H1 (cell line): Measurements from ENCODE around the gene DDX49. TPM values are rescaled to one million over a fixed set of nuclear protein-coding genes. Genes with fewer than 3 reads are reported as not detected.

Experiments used
- CTCF ChIA-PET: fragments of 300-600 bp; sonication (Branson Sonifier 250); formaldehyde crosslinking; loops from one replicate; lab custom pipeline; 2021; ENCODE audit not compliant: partially characterized antibody; lab: Charles Lee
- POLR2A ChIA-PET: fragments of 300-600 bp; sonication (Branson Sonifier 250); formaldehyde crosslinking; loops from one replicate; lab custom pipeline; 2021; ENCODE audit warnings: inconsistent platforms; ENCODE audit not compliant: partially characterized antibody; lab: Charles Lee
- DNase-seq, 2 experiments: peaks; one replicate each; pipeline versions ENCODE4 v3.0.0 to v3.0.0-alpha.2; 2010 to 2022; ENCODE audit warnings: low spot score in 2 of 2, low read depth in 1 of 2, mixed read lengths in 1 of 2
- FAIRE-seq: peaks from 2 replicates; lab custom pipeline; 2011; peaks lifted over from hg19 to GRCh38; lab: Jason Lieb, UNC
- H2AFZ ChIP-seq: 2 replicates; pipeline ENCODE4 v1.8.1; 2012; ENCODE audit warnings: low read length, inconsistent platforms
- H2AK5ac ChIP-seq: 2 replicates; pipeline ENCODE4 v1.6.1; 2013; ENCODE audit warnings: low read depth, low read length
- H2BK120ac ChIP-seq: replicated peaks from 2 replicates; pipeline ENCODE3; 2013; ENCODE audit warnings: low read depth, low read length, inconsistent platforms
- H2BK12ac ChIP-seq: 2 replicates; pipeline ENCODE4 v1.6.1; 2013; ENCODE audit warnings: low read depth, low read length
- H2BK15ac ChIP-seq: 2 replicates; pipeline ENCODE4 v1.6.1; 2013; ENCODE audit warnings: low read length
- H2BK20ac ChIP-seq: 2 replicates; pipeline ENCODE4 v1.6.1; 2013; ENCODE audit warnings: low read length
- H2BK5ac ChIP-seq: 2 replicates; pipeline ENCODE4 v1.6.1; 2013; ENCODE audit warnings: low read depth, low read length
- H3K14ac ChIP-seq: 2 replicates; pipeline ENCODE4 v1.6.1; 2013; ENCODE audit warnings: inconsistent platforms; ENCODE audit not compliant: insufficient read length
- H3K18ac ChIP-seq: 2 replicates; pipeline ENCODE4 v1.6.1; 2013; ENCODE audit warnings: low read length; ENCODE audit errors: extremely low read depth
- H3K23ac ChIP-seq: 2 replicates; pipeline ENCODE4 v1.6.1; 2013; ENCODE audit warnings: inconsistent platforms; ENCODE audit not compliant: insufficient read length
- H3K23me2 ChIP-seq: 2 replicates; pipeline ENCODE4 v1.6.1; 2013; ENCODE audit warnings: low read depth, low read length
- H3K27ac ChIP-seq: 2 replicates; pipeline ENCODE4 v1.6.1; 2011; ENCODE audit warnings: low read depth, low read length, inconsistent platforms
- H3K27me3 ChIP-seq, 4 experiments: replicated peaks in 1 of 4; 1 replicate in 1 of 4; 2 replicates in 3 of 4; pipeline versions ENCODE4 v1.6.1 to v1.8.1; 2011 to 2013; ENCODE audit warnings: low read length in 3 of 4, mild to moderate bottlenecking in 3 of 4, inconsistent platforms in 2 of 4, mixed read lengths in 2 of 4, moderate library complexity in 1 of 4; ENCODE audit not compliant: control insufficient read depth in 3 of 4, insufficient read depth in 3 of 4; ENCODE audit errors: extremely low read depth in 1 of 4
- H3K36me3 ChIP-seq, 4 experiments: 2 replicates each; pipeline versions ENCODE4 v1.6.1 to v1.8.1; 2011 to 2013; ENCODE audit warnings: mild to moderate bottlenecking in 4 of 4, low read length in 3 of 4, moderate library complexity in 2 of 4, control low read depth in 1 of 4, inconsistent platforms in 1 of 4; ENCODE audit not compliant: insufficient read depth in 4 of 4, control insufficient read depth in 2 of 4
- H3K4ac ChIP-seq: replicated peaks from 2 replicates; pipeline ENCODE3; 2013; ENCODE audit warnings: low read length, low read depth, mixed read lengths, inconsistent platforms; ENCODE audit not compliant: insufficient read length
- H3K4me1 ChIP-seq, 4 experiments: replicated peaks in 1 of 4; 1 replicate in 1 of 4; 2 replicates in 3 of 4; pipeline versions ENCODE4 v1.6.1 to v1.8.1; 2011 to 2013; ENCODE audit warnings: low read length in 3 of 4, inconsistent platforms in 2 of 4, mixed read lengths in 1 of 4; ENCODE audit not compliant: insufficient read depth in 4 of 4, control insufficient read depth in 3 of 4
- H3K4me2 ChIP-seq, 2 experiments: 2 replicates each; pipeline versions ENCODE4 v1.6.1 to v1.8.1; 2011 to 2013; ENCODE audit warnings: low read depth in 2 of 2, low read length in 2 of 2, control low read depth in 1 of 2, inconsistent platforms in 1 of 2, mild to moderate bottlenecking in 1 of 2; ENCODE audit not compliant: insufficient read depth in 1 of 2
- H3K4me3 ChIP-seq, 4 experiments: fragments of 200-600, 300-600 bp in 1 of 4; sonication (generic), shearing (Covaris generic), sonication (Bioruptor Twin) in 1 of 4; 2 replicates each; pipeline versions ENCODE4 v1.5.1 to v1.8.1; 2011 to 2016; ENCODE audit warnings: low read length in 4 of 4, low read depth in 3 of 4, control low read depth in 2 of 4, inconsistent platforms in 2 of 4, mild to moderate bottlenecking in 2 of 4, mixed read lengths in 1 of 4, moderate library complexity in 1 of 4; ENCODE audit not compliant: insufficient read depth in 2 of 4; ENCODE audit errors: extremely low read depth in 1 of 4
- H3K56ac ChIP-seq: replicated peaks from 2 replicates; pipeline ENCODE3; 2013; ENCODE audit warnings: low read depth, mild to moderate bottlenecking, mixed read lengths, low read length, inconsistent platforms; ENCODE audit not compliant: insufficient read length
- H3K79me1 ChIP-seq: 2 replicates; pipeline ENCODE4 v1.6.1; 2013; ENCODE audit warnings: low read depth, low read length, control low read depth
- H3K79me2 ChIP-seq, 2 experiments: 2 replicates each; pipeline versions ENCODE4 v1.6.1 to v1.8.1; 2012 to 2013; ENCODE audit warnings: low read length in 2 of 2, mild to moderate bottlenecking in 2 of 2, inconsistent platforms in 1 of 2; ENCODE audit not compliant: insufficient read depth in 2 of 2, control insufficient read depth in 1 of 2
- H3K9ac ChIP-seq, 4 experiments: replicated peaks in 1 of 4; 1 replicate in 1 of 4; 2 replicates in 3 of 4; pipeline versions ENCODE4 v1.6.1 to v1.8.1; 2011 to 2013; ENCODE audit warnings: low read depth in 3 of 4, low read length in 3 of 4, control low read depth in 2 of 4, mild to moderate bottlenecking in 2 of 4, moderate library complexity in 2 of 4, inconsistent platforms in 1 of 4; ENCODE audit errors: extremely low read depth in 1 of 4
- H3K9me3 ChIP-seq, 2 experiments: 2 replicates each; pipeline versions ENCODE4 v1.6.1 to v1.8.1; 2012 to 2013; ENCODE audit warnings: mild to moderate bottlenecking in 2 of 2, moderate library complexity in 2 of 2, control low read depth in 1 of 2, inconsistent platforms in 1 of 2, low read depth in 1 of 2, low read length in 1 of 2, mixed read lengths in 1 of 2; ENCODE audit not compliant: insufficient read depth in 2 of 2
- H4K20me1 ChIP-seq, 2 experiments: replicated peaks in 1 of 2; 2 replicates each; pipeline versions ENCODE3 to v1.8.1; 2011 to 2013; ENCODE audit warnings: inconsistent platforms in 2 of 2, low read length in 2 of 2, mild to moderate bottlenecking in 1 of 2; ENCODE audit not compliant: insufficient read depth in 2 of 2, control insufficient read depth in 1 of 2
- H4K5ac ChIP-seq: 2 replicates; pipeline ENCODE4 v1.6.1; 2013; ENCODE audit warnings: low read length, low read depth, mixed read lengths, inconsistent platforms; ENCODE audit not compliant: insufficient read length
- H4K8ac ChIP-seq: 2 replicates; pipeline ENCODE4 v1.8.0; 2013; ENCODE audit warnings: mild to moderate bottlenecking, moderate library complexity, low read length, inconsistent platforms; ENCODE audit not compliant: insufficient read depth; ENCODE audit errors: extremely low read depth
- H4K91ac ChIP-seq: replicated peaks from 2 replicates; pipeline ENCODE3; 2013; ENCODE audit warnings: low read length, mixed read lengths, inconsistent platforms; ENCODE audit not compliant: insufficient read length
- ASH2L ChIP-seq: fragments of 200-600, 300-600 bp; sonication (generic); IDR thresholded peaks from one replicate; pipeline ENCODE4 v1.7.1; 2017; ENCODE audit warnings: low read length
- BCL11A ChIP-seq, 2 experiments: IDR thresholded peaks; one replicate each; pipeline ENCODE4 v1.6.1; 2011; ENCODE audit warnings: low read depth in 2 of 2, low read length in 2 of 2, mild to moderate bottlenecking in 2 of 2
- CBX5 ChIP-seq: fragments of 300-800, 300-1000 bp; sonication (generic); IDR thresholded peaks from 2 replicates; pipeline ENCODE4 v1.7.1; 2016; ENCODE audit warnings: antibody characterized with exemption, low read length, low read depth
- CTBP2 ChIP-seq: IDR thresholded peaks from 2 replicates; pipeline ENCODE4 v1.7.0; 2011; ENCODE audit warnings: borderline replicate concordance, mild to moderate bottlenecking, moderate library complexity, mixed read lengths, low read length; ENCODE audit not compliant: insufficient read depth, insufficient read length
- FOSL1 ChIP-seq: IDR thresholded peaks from 2 replicates; pipeline ENCODE4 v1.6.1; 2011; ENCODE audit warnings: mild to moderate bottlenecking, low read depth, low read length, moderate library complexity; ENCODE audit not compliant: insufficient read depth
- HDAC6 ChIP-seq: IDR thresholded peaks from one replicate; pipeline ENCODE4 v1.7.1; 2012; ENCODE audit warnings: low read depth, mild to moderate bottlenecking, inconsistent platforms, low read length, moderate library complexity
- JUND ChIP-seq: IDR thresholded peaks from 2 replicates; pipeline ENCODE4 v1.6.1; 2011; ENCODE audit warnings: mild to moderate bottlenecking, improper control_type of control experiment, low read length
- NANOG ChIP-seq: IDR thresholded peaks from 2 replicates; pipeline ENCODE4 v1.6.1; 2011; ENCODE audit warnings: low read length, low read depth, mild to moderate bottlenecking, inconsistent platforms; ENCODE audit not compliant: insufficient read depth, poor library complexity, severe bottlenecking
- SAP30 ChIP-seq: fragments of 300-600 bp; sonication (generic); IDR thresholded peaks from 2 replicates; pipeline ENCODE4 v1.7.1; 2012; ENCODE audit warnings: low read length, moderate library complexity, mild to moderate bottlenecking, inconsistent platforms; ENCODE audit not compliant: insufficient read depth, insufficient replicate concordance
- SIN3A ChIP-seq, 2 experiments: IDR thresholded peaks in 1 of 2; conservative IDR thresholded peaks in 1 of 2; 2 replicates each; pipeline ENCODE4 v1.6.1; 2011 to 2012; ENCODE audit warnings: low read length in 2 of 2, improper control_type of control experiment in 1 of 2, low read depth in 1 of 2, mild to moderate bottlenecking in 1 of 2
- SRF ChIP-seq: IDR thresholded peaks from 2 replicates; pipeline ENCODE4 v1.6.1; 2011; ENCODE audit warnings: mild to moderate bottlenecking, low read depth, low read length, moderate library complexity
- TCF12 ChIP-seq: IDR thresholded peaks from 2 replicates; pipeline ENCODE4 v1.6.1; 2011; ENCODE audit warnings: low read depth, mild to moderate bottlenecking, low read length
- WGBS, 2 experiments: shearing (Covaris generic) in 1 of 2; methylation state at CpG; one replicate each; pipeline versions ENCODE4 v1.1.6 to v1.1.7; 2013 to 2015; ENCODE audit warnings: low lambda C conversion rate in 2 of 2, mixed read lengths in 2 of 2, inconsistent platforms in 1 of 2, low coverage in 1 of 2, missing lambda C conversion rate in 1 of 2; ENCODE audit not compliant: insufficient replicate concordance in 2 of 2, insufficient coverage in 1 of 2, insufficient read length in 1 of 2; ENCODE audit errors: extremely low coverage in 1 of 2, missing lambda C conversion rate in 1 of 2; 5-methylcytosine and 5-hydroxymethylcytosine counted together
- polyA plus RNA-seq, 7 experiments: library from polyadenylated mRNA; depleted of rRNA in 3 of 7; stranded (reverse) in 5 of 7; unstranded in 2 of 7; fragments of >200 nt in 5 of 7; fragments of 200-250 nt in 2 of 7; gene quantifications; 1 replicate in 5 of 7; 2 replicates in 1 of 7; 4 replicates in 1 of 7; pipeline versions ENCODE4 v1.2.1 to v1.2.3, GENCODE V29; 2011 to 2013; ENCODE audit warnings: missing spikeins in 2 of 7, mixed read lengths in 2 of 7
- total RNA-seq: library from RNA; stranded (reverse); fragmentation: NEBNext Ultra II Directional; extraction: Animal tissue kit (Norgen Biotek cat#: 25700); gene quantifications from 2 replicates; pipeline ENCODE4 v1.2.1, GENCODE V29; 2021

The DDX49 gene
- total and polyA plus RNA-seq, 2 of the 8 experiments (the other 6 are each of a cell fraction or from before 2014, with no cell fraction given), result 41.3 to 46.5 TPM

GRCh38 chr19:18933297-18933696 is 13.8 kb downstream of the DDX49 start:
- no peak overlapping the region for H3K56ac ChIP-seq
- H3K4ac ChIP-seq, result peak overlapping the region; percentile 44
- peak overlapping the region in 3 of 4 experiments; percentile 24 to 63 (median 26); a peak in 3 of 8 replicates for H3K4me3 ChIP-seq
- H4K20me1 ChIP-seq, result peaks cover 8 to 28% of the 10 kb centered on the region in 2 experiments
- H4K91ac ChIP-seq, result no peak overlapping the region
- H3K4me2 ChIP-seq, result peak overlapping the region; percentile 84 to 86
- DNase-seq (no peak), FAIRE-seq (no peak)
- H3K9ac ChIP-seq, result no peak overlapping the region; a peak in 2 of 7 replicates
- no peak overlapping the region for H3K27ac ChIP-seq
- H3K23ac ChIP-seq, result no peak overlapping the region
- no peak overlapping the region for H2BK12ac ChIP-seq
- no peak overlapping the region for H3K18ac ChIP-seq
- H3K23me2 ChIP-seq, result peaks cover 8% of the 10 kb centered on the region; the same call in 1 of the 2 replicates
- CTCF ChIA-PET, result interaction anchor here (0.5 to 1.9 kb wide), 2 partner anchors 12 to 465 kb away, joined by 3 to 5 read pairs; no protein-coding TSS in a partner anchor
- H3K4me1 ChIP-seq, result peaks cover 0 to 10% (median 5%) of the 10 kb centered on the region in 4 experiments; a peak in 6 of 7 replicates
- no peak overlapping the region for H2BK15ac ChIP-seq
- peaks cover 7 to 31% (median 10%) of the 10 kb centered on the region in 4 experiments; a peak in 6 of 8 replicates for H3K36me3 ChIP-seq
- WGBS, 2 experiments, result 82% methylated on average over 13 of the region's 13 CpGs; no CpG with 5 or more reads in 1 of the 2 experiments
- peak overlapping the region; percentile 25; the same call in 1 of the 2 replicates for H4K8ac ChIP-seq
- H2AK5ac ChIP-seq, result no peak overlapping the region; the same call in 1 of the 2 replicates
- no peaks in the 10 kb centered on the region for H3K9me3 ChIP-seq
- H2AFZ ChIP-seq, result no peak overlapping the region
- no peak overlapping the region for H3K14ac ChIP-seq
- POLR2A ChIA-PET, result interaction anchor here (1.0 to 8.3 kb wide), 4 partner anchors 12 to 54 kb away, joined by 3 to 94 read pairs (median 5); partner anchors contain the start of genes COPE and DDX49
- H4K5ac ChIP-seq, result no peak overlapping the region
- no peak overlapping the region for H2BK20ac ChIP-seq
- H3K27me3 ChIP-seq, result no peaks in the 10 kb centered on the region
- H3K79me1 ChIP-seq, result no peaks in the 10 kb centered on the region
- H2BK120ac ChIP-seq, result no peak overlapping the region
- H3K79me2 ChIP-seq, result no peaks in the 10 kb centered on the region
- H2BK5ac ChIP-seq, result no peak overlapping the region
- no peak for TF ChIP-seq ASH2L
- TF ChIP-seq HDAC6, result no peak
- TF ChIP-seq FOSL1, result no peak
- no peak for TF ChIP-seq TCF12
- TF ChIP-seq NANOG, result no peak
- no peak for TF ChIP-seq CTBP2
- TF ChIP-seq CBX5, result no peak
- no peak for TF ChIP-seq BCL11A (IDR thresholded peaks at IDR 0.05; ENCODE audit: low read depth in 2 of 2, low read length in 2 of 2)
- no peak for TF ChIP-seq SIN3A (conservative IDR thresholded peaks at IDR 0.05 in 1 of 2, IDR thresholded peaks at IDR 0.05 in 1 of 2; ENCODE audit: low read depth in 1 of 2, low read length in 2 of 2)
- no peak for TF ChIP-seq JUND
- no peak for TF ChIP-seq SAP30
- TF ChIP-seq SRF, result no peak
